Measurements from ENCODE around the gene DENND2C. TPM values are rescaled to one million over a fixed set of nuclear protein-coding genes. Genes with fewer than 3 reads are reported as not detected.

The DENND2C gene
- total and polyA plus RNA-seq, 2 of the 13 experiments (the other 11 are each of a cell fraction or from before 2014, with no cell fraction given), result 0.08 to 0.33 TPM

DNA sequence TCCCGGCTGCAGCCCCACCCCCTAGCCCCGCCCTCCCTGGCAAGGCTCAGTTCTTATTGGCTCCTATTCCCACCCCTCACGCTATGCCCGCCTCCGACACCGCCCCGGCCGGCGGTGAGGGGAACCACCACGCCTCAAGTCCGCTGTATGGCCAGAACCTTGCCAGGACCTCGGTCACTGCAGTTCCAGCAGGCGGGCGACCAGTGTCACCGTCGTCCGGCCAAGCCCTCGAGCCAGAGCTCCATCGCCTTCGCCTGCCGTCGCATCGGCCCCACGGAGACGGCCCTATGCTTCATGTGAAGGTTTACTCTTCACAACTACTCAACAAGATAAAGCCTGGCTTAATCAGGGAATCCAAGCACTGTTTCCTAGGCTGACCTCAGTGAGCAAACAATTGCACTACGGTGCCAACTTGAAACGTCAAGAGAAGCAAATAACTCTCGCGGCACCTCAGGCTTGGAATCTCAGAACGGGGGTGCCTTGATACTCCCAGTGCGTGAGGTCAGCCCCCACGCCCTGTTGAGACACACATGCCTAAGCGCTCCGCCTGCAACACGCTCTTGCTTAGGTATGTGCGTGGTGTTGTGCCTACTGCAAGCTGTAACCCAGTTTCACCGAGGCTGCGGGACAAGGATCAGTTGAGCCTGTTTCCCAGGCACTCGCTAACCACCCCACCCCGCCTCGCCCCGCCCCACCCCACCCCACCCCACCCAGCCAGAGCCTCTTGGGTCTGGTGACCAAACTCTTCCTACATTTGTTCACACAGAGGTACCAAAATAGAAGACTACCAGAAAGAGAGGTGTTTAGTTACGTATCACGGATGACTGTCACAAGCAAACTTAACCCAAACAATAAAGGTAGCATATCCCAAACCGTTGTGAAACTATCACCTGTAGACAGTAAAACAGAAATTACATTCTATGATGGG is 498 bp upstream of the DENND2C start (continued):
- TF ChIP-seq, protein P1, sequence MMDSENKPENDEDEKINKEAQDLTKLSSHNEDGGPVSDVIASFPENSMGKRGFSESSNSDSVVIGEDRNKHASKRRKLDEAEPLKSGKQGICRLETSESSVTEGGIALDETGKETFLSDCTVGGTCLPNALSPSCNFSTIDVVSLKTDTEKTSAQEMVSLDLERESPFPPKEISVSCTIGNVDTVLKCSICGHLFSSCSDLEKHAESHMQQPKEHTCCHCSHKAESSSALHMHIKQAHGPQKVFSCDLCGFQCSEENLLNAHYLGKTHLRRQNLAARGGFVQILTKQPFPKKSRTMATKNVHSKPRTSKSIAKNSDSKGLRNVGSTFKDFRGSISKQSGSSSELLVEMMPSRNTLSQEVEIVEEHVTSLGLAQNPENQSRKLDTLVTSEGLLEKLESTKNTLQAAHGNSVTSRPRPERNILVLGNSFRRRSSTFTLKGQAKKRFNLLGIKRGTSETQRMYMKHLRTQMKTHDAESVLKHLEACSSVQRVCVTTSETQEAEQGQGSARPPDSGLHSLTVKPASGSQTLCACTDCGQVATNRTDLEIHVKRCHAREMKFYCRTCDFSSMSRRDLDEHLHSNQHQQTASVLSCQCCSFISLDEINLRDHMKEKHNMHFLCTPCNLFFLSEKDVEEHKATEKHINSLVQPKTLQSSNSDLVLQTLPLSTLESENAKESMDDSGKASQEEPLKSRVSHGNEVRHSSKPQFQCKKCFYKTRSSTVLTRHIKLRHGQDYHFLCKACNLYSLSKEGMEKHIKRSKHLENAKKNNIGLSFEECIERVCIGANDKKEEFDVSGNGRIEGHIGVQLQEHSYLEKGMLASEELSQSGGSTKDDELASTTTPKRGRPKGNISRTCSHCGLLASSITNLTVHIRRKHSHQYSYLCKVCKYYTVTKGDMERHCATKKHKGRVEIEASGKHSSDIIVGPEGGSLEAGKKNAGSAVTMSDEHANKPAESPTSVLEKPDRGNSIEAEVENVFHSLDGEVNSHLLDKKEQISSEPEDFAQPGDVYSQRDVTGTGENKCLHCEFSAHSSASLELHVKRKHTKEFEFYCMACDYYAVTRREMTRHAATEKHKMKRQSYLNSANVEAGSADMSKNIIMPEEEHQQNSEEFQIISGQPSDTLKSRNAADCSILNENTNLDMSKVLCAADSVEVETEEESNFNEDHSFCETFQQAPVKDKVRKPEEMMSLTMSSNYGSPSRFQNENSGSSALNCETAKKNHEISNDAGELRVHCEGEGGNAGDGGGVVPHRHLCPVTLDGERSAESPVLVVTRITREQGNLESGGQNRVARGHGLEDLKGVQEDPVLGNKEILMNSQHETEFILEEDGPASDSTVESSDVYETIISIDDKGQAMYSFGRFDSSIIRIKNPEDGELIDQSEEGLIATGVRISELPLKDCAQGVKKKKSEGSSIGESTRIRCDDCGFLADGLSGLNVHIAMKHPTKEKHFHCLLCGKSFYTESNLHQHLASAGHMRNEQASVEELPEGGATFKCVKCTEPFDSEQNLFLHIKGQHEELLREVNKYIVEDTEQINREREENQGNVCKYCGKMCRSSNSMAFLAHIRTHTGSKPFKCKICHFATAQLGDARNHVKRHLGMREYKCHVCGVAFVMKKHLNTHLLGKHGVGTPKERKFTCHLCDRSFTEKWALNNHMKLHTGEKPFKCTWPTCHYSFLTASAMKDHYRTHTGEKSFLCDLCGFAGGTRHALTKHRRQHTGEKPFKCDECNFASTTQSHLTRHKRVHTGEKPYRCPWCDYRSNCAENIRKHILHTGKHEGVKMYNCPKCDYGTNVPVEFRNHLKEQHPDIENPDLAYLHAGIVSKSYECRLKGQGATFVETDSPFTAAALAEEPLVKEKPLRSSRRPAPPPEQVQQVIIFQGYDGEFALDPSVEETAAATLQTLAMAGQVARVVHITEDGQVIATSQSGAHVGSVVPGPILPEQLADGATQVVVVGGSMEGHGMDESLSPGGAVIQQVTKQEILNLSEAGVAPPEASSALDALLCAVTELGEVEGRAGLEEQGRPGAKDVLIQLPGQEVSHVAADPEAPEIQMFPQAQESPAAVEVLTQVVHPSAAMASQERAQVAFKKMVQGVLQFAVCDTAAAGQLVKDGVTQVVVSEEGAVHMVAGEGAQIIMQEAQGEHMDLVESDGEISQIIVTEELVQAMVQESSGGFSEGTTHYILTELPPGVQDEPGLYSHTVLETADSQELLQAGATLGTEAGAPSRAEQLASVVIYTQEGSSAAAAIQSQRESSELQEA (CRISPR knock-in tag; IDR thresholded peaks at IDR 0.05; ENCODE audit: not compliant biosample characterization), result no peak
- TF ChIP-seq SRY (CRISPR knock-in tag; IDR thresholded peaks at IDR 0.05) (0 out of 2 replicates have a peak, but pooled peaks have one; percentile 56), MBNL3 (CRISPR knock-in tag; conservative IDR thresholded peaks at IDR 0.05) (no peak), ZNF337 (CRISPR knock-in tag; IDR thresholded peaks at IDR 0.05; ENCODE audit: borderline replicate concordance, low read depth) (no peak), ZNF232 (CRISPR knock-in tag; IDR thresholded peaks at IDR 0.05; ENCODE audit: borderline replicate concordance) (0 out of 2 replicates have a peak, but pooled peaks have one; percentile 58), TCF7L2 (IDR thresholded peaks at IDR 0.05; ENCODE audit: low read depth, low read length) (no peak), MEIS2 (CRISPR knock-in tag; IDR thresholded peaks at IDR 0.05) (peak; percentile 32; the same call in 1 of the 2 replicates), RFXAP (CRISPR knock-in tag; IDR thresholded peaks at IDR 0.05; ENCODE audit: borderline replicate concordance) (no peak), YEATS4 (CRISPR knock-in tag; IDR thresholded peaks at IDR 0.05; ENCODE audit: borderline replicate concordance) (0 out of 2 replicates have a peak, but pooled peaks have one; percentile 29), ZNF7 (CRISPR knock-in tag; IDR thresholded peaks at IDR 0.05) (no peak), ZNF883 (CRISPR knock-in tag; IDR thresholded peaks at IDR 0.05; ENCODE audit: not compliant biosample characterization) (no peak), ZNF225 (CRISPR knock-in tag; IDR thresholded peaks at IDR 0.05) (no peak), ADNP (CRISPR knock-in tag; IDR thresholded peaks at IDR 0.05) (no peak), LCORL (IDR thresholded peaks at IDR 0.05) (no peak), LCORL (CRISPR knock-in tag; IDR thresholded peaks at IDR 0.05) (no peak), POLR2G (IDR thresholded peaks at IDR 0.05; ENCODE audit: low read depth, low read length) (peak; percentile 44; the same call in 1 of the 2 replicates)
- TF ChIP-seq, protein P2, sequence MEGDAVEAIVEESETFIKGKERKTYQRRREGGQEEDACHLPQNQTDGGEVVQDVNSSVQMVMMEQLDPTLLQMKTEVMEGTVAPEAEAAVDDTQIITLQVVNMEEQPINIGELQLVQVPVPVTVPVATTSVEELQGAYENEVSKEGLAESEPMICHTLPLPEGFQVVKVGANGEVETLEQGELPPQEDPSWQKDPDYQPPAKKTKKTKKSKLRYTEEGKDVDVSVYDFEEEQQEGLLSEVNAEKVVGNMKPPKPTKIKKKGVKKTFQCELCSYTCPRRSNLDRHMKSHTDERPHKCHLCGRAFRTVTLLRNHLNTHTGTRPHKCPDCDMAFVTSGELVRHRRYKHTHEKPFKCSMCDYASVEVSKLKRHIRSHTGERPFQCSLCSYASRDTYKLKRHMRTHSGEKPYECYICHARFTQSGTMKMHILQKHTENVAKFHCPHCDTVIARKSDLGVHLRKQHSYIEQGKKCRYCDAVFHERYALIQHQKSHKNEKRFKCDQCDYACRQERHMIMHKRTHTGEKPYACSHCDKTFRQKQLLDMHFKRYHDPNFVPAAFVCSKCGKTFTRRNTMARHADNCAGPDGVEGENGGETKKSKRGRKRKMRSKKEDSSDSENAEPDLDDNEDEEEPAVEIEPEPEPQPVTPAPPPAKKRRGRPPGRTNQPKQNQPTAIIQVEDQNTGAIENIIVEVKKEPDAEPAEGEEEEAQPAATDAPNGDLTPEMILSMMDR (CRISPR knock-in tag; IDR thresholded peaks at IDR 0.05), result peak; percentile 23; the same call in 1 of the 2 replicates
- TF ChIP-seq, protein P3, sequence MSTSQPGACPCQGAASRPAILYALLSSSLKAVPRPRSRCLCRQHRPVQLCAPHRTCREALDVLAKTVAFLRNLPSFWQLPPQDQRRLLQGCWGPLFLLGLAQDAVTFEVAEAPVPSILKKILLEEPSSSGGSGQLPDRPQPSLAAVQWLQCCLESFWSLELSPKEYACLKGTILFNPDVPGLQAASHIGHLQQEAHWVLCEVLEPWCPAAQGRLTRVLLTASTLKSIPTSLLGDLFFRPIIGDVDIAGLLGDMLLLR (CRISPR knock-in tag; IDR thresholded peaks at IDR 0.05), result no peak
